H1 (cell line): Measurements from ENCODE around the gene MSH5. TPM values are rescaled to one million over a fixed set of nuclear protein-coding genes. Genes with fewer than 3 reads are reported as not detected.

ENCODE experiments used
- CBX8 ChIP-seq: fragments of 300-800, 300-1000 bp; sonication (generic); IDR thresholded peaks from 2 replicates; pipeline ENCODE4 v1.7.1; 2016; ENCODE audit warnings: low read depth, low read length, borderline replicate concordance
- CHD1 ChIP-seq: IDR thresholded peaks from 2 replicates; pipeline ENCODE4 v1.6.1; 2012; ENCODE audit warnings: low read depth, low read length, improper control_type of control experiment
- CHD2 ChIP-seq: IDR thresholded peaks from 2 replicates; pipeline ENCODE4 v1.6.1; 2012; ENCODE audit warnings: low read length, improper control_type of control experiment
- CHD7 ChIP-seq: fragments of 300-600 bp; sonication (generic); IDR thresholded peaks from 2 replicates; pipeline ENCODE4 v1.7.1; 2012; ENCODE audit warnings: low read length, moderate library complexity, mild to moderate bottlenecking, inconsistent platforms; ENCODE audit not compliant: insufficient replicate concordance
- E2F6 ChIP-seq: IDR thresholded peaks from 2 replicates; pipeline ENCODE4 v1.6.1; 2012; ENCODE audit warnings: inconsistent platforms
- HDAC2 ChIP-seq, 2 experiments: fragments of 300-600 bp in 1 of 2; sonication (generic) in 1 of 2; IDR thresholded peaks; 2 replicates each; pipeline ENCODE4 v1.6.1; 2011 to 2012; ENCODE audit warnings: low read depth in 2 of 2, low read length in 2 of 2, mild to moderate bottlenecking in 2 of 2, moderate library complexity in 2 of 2, borderline replicate concordance in 1 of 2, inconsistent platforms in 1 of 2
- JUN ChIP-seq: IDR thresholded peaks from 2 replicates; pipeline ENCODE4 v1.6.1; 2011; ENCODE audit warnings: low read depth, mild to moderate bottlenecking, improper control_type of control experiment, low read length
- KDM1A ChIP-seq: fragments of 200-600, 300-600 bp; sonication (generic); IDR thresholded peaks from 2 replicates; pipeline ENCODE4 v1.7.1; 2016; ENCODE audit warnings: mild to moderate bottlenecking, low read length, borderline replicate concordance
- SAP30 ChIP-seq: fragments of 300-600 bp; sonication (generic); IDR thresholded peaks from 2 replicates; pipeline ENCODE4 v1.7.1; 2012; ENCODE audit warnings: low read length, moderate library complexity, mild to moderate bottlenecking, inconsistent platforms; ENCODE audit not compliant: insufficient read depth, insufficient replicate concordance
- SP4 ChIP-seq: IDR thresholded peaks from 2 replicates; pipeline ENCODE4 v1.6.1; 2012; ENCODE audit warnings: low read length, inconsistent platforms
- polyA plus RNA-seq, 7 experiments: library from polyadenylated mRNA; depleted of rRNA in 3 of 7; stranded (reverse) in 5 of 7; unstranded in 2 of 7; fragments of >200 nt in 5 of 7; fragments of 200-250 nt in 2 of 7; gene quantifications; 1 replicate in 5 of 7; 2 replicates in 1 of 7; 4 replicates in 1 of 7; pipeline versions ENCODE4 v1.2.1 to v1.2.3, GENCODE V29; 2011 to 2013; ENCODE audit warnings: missing spikeins in 2 of 7, mixed read lengths in 2 of 7
- total RNA-seq: library from RNA; stranded (reverse); fragmentation: NEBNext Ultra II Directional; extraction: Animal tissue kit (Norgen Biotek cat#: 25700); gene quantifications from 2 replicates; pipeline ENCODE4 v1.2.1, GENCODE V29; 2021

MSH5 gene
- total and polyA plus RNA-seq, 2 of the 8 experiments (the other 6 are each of a cell fraction or from before 2014, with no cell fraction given) = 25.3 to 26.5 TPM

GRCh38 chr6:31760790-31761189 is 21.0 kb downstream of the MSH5 start (continued):
- no peak for TF ChIP-seq CHD7
- TF ChIP-seq CHD2 = no peak
- no peak for TF ChIP-seq HDAC2 (IDR thresholded peaks at IDR 0.05; ENCODE audit: borderline replicate concordance in 1 of 2, low read depth in 2 of 2, low read length in 2 of 2)
- no peak for TF ChIP-seq E2F6
- TF ChIP-seq SAP30 = no peak
- TF ChIP-seq CBX8 = no peak
- no peak for TF ChIP-seq SP4
- TF ChIP-seq CHD1 = no peak
- TF ChIP-seq KDM1A = no peak
- TF ChIP-seq JUN = no peak
